Activated CD8-positive, alpha-beta memory T cell treated with anti-CD3 and anti-CD28 coated beads, Interleukin-2, amount 50 U/mL, for 24 hours (primary cell): ENCODE results near the gene TLN1.

Experiments
- DNase-seq: peaks from one replicate; pipeline ENCODE4 v3.0.0-alpha.2; 2020; ENCODE audit errors: extremely low read depth

Gene TLN1

DNA sequence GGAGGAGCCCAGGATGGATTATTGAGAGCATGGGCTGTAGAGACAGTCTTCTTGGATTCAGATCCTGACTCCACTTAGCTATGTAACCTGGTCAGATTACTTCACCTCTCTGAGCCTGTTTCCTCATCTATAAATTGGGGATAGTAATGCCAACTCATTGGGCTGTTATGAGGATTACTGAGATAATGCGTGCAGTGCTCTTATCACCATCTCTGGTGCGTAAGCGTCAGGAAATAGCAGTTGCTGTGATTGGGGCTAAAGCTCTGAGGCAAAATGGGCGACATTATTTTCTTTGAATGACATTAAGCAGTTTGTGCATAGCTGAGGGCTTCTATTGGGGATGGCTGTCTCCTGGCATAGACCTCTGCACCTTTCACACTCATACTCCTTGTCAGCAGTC lies 23.1 kb upstream of the TLN1 start:
- DNase-seq, result no peak

DNA sequence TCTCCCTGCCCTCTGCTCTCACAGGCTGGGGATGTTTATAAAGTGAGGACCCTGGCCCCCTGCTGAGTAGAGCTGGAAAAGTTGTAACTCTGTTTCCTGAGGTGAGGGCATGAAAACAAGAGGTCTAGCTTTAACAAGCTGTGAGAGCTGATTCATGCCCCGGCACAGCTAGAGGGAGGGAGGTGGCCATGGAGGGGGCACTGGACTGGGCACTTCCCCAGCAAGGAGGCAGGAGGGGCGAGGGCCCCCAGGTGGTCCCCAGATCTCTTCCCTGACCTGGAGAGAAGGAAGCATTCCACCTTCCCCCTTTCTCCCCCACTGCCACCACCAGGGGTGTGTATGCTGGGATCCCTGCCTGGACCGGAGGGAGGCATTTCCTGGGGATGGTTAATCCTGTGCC lies 22.3 kb upstream of the TLN1 start, which contains the start of gene MSMP:
TSS of gene MSMP (minus strand) at position 13 of the 400 bp plus-strand sequence. CDS start 147 bp downstream, outside the sequence.
- no peak for DNase-seq

DNA sequence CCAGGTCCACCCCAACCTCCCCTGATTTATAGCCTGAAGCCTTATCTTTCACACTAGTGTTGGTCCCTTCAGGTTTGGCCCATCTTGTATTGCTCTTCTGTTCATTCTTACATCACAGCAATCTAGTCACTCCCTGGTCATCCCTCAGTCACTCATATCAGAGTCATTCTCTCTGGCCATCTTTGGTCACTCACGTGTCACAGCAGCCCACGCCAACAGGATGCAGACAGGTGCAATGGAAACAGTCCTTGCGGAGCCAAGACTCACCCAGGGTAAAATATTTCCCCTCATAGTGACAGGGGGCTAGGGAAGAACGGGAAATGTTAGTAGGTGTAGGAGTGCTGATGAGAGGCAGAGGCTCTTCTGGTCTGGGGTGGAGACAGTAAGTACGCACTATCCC lies 21.5 kb upstream of the TLN1 start:
- no peak for DNase-seq

DNA sequence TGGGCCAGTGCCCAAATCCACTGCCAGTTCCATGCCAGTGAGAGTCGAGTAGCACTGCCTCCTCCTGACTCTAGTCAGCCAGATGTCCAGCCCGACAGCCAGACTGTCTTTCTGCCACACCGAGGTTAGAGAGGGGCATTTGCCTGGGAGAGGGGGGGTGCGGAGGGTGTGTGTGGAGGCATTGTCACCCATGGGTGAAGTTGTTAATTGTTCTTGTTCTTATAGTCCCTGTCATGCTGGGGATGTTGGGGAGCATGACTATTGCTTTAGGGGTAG lies 18.2 kb upstream of the TLN1 start:
- DNase-seq, result no peak

DNA sequence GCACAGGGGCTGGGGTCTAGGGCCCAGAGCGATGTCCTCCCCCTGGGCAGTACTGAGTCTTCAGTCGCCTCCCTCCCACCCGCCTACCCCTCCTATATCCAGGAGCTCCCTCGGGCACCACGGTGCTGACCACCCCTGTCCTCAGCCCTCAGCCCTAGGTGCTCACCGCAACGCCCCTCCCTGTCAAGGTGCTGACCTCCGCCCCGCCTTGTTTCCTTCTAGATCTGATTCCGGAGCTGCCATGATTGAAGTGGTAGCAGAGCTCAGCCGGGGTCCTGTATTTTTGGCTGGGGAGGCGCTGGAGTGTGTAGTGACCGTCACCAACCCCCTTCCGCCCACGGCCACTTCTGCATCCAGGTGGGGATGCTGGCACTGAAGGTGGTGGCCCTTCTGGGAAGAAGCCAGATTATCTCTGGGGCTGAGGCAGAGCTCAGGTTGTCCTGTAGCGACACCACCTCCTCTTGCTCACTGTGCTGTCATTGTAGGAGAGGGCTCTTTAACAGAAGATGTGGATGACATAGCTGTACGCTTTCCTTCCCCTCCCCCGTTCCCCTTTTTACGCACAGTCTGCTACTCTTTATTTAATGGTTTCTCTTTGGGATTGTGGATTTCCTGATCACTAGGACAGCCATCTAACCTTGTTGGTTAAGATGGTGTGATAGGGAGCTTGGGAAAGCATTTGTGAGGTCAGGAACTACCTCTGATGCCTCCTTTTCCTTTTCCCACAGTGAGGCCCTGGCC lies 17.7 kb upstream of the TLN1 start:
- DNase-seq, result no peak

DNA sequence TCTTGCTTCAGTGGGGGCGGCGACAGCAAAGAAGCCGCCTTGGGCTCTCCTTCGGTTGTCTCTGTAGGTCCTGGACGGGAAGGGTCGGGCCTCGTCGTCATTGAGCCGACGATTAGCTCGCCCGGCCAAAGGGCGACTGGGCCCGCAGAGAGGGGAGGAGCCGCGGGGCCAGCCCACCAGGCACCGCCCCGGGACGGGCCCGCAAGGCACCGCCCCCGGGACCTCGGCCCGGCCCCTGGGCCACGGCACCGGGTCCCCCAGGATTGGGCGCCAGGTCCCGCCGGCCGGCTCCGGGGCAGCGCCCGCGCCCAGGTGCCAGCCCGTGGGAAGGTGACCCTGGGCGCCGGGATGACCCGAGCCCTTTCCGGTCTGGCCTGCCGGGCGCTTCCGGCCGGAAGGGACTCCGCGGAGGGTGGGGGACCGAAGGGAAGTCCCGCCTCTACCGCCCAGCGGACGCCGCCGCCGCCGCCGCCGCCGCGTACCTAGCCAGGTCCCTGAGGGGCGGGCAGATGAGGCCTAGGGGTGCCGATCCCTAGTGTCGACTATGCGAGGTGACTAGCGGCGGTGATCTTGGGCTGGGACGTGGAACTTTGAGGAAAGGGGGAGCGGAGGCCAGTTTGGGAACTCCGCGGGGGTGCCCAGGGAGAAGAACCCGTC lies 17.0 kb upstream of the TLN1 start, which contains the start of the genes GBA2 and RGP1:
TSS of gene GBA2 (minus strand) at position 371 of the 657 bp plus-strand sequence. CDS start 524 bp downstream, outside the sequence.
TSS of gene RGP1 (plus strand) at position 430 of the 657 bp plus-strand sequence. CDS start 469 bp downstream, outside the sequence.
- DNase-seq, result no peak

DNA sequence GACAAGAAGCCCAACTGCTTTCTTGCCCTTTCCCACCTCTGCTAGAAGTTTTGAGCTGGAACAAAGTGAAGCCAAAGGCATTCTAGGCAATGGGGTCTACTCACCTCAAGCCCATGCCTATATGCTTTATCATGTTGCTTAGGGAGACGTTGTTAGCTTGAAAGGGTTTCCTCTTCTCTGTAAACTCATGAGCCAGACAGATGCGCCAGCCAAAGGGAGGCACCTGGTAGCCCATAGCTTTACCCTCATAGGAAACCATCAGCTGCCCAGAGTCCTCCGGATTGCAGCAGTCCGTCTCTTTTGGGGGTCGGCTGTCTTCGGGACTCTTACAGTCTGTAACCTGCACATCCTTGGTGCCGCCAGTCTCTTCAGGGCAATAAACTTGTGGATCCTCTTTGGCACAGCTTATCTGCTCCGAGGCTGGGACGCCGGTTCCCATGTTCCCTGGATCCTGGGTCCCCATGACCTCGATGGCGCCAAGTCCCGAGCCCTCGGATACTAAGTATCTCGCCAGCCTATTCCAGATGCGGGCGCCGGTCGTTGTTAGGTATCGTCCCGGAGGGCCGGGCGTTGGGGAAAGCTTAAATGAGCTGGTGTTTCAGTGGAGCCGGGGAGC lies 16.4 kb upstream of the TLN1 start:
- no peak for DNase-seq

DNA sequence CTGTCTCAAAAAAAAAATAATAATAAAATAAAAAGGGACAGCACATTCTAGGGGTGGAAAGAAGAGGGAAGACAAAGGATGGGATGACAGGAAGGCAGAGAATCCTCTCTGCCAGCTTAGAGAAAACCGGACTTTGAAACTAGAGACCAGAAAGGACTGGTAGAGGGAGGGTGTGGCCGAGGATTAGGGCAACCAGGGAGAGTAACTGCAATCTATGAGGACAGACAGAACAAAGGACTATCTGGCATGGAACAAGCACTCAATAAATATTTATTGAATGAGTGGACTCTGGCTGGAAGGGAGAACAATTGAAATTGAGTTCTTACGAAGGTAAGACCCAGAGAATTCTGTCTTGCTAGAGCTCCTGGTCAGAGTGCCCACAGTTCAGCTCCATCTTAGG lies 14.6 kb upstream of the TLN1 start:
- DNase-seq, result no peak

DNA sequence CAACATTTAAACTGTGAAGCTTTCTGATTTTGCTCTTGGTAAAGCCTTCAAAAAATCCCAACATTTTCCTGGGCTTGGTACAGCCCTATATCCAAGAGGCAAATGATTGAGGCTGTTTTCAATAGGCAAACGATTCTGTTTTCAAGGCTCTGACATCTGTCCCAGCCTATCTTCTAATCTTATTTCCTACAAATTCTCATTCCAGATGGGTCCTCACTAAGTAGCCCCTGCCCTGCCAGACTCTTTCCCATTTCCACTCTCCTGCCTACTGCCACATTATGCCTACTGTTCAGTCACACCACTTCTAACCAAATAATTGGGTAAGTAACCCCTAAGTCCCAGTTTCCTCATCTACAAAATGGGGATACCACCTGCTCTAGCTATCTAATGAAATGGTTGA lies 13.6 kb upstream of the TLN1 start:
- DNase-seq, result no peak

DNA sequence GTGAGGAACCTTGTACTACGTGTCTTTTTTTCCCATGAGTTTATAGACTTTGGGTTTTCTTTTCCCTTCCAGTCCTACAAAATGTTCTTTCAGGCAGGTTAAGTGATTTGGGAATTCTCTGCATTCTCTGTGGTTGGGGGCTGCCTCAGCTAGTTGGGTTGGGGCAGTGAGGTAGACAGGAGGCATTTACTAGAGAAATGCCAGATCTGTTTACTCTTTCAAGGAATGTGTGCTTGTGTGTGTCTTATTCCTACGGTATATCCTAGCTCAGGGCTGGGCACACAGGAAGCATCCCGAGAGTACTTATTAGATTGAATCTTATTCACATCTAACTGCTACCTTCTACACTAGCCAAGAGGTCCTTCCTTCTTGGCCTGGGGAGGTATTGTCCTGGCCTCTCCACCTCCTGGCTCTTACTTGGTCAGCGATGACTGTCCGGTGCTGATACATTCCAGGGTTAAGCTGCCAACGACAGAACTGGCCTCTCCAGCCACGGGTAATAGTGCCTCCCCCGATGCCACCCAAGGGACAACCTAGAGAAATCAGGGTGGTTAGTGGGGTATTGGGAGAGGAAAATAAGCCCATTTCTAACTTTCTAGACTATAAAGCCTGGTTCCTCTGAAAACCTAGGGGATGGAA lies 12.0 kb upstream of the TLN1 start:
- DNase-seq, result no peak

DNA sequence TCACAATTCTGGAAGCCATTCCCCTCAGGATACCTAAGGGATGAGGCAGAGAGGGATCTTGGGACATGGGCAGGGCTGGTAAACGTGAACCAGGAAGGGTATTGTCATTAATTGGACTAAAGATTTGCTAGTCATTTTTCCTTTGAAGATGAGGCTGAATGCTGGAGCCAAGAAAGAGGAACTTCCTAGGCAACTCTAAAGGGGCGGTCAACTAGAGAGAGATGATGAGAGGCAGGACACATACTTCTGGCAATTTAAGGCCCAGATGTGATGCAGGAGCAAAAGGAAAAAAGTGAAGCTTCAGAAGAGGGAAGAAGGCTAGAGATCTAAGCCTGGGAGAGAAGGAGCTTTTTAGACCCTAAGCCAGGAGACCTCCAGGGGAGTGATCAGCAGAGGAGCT lies 11.5 kb upstream of the TLN1 start:
- DNase-seq, result no peak

DNA sequence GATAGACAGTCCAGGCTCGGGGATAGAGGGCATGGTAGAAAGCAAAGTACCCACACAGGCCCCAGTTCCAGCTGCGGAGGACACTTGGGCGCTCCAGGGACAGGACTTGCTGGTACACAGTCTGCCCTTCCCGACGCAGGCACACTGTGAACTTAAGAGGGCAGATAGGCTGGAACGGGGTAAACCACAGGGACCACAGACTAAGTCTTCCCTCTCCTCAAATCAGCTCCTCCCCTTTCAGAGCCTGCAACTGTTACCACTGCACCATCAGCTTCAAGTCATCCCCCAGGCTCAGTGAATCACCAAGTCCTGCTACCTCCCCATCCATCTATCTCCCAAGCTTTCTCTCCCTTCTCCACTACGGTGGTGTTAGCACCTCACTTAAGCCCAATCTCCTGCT lies 9.7 kb upstream of the TLN1 start:
- no peak for DNase-seq

DNA sequence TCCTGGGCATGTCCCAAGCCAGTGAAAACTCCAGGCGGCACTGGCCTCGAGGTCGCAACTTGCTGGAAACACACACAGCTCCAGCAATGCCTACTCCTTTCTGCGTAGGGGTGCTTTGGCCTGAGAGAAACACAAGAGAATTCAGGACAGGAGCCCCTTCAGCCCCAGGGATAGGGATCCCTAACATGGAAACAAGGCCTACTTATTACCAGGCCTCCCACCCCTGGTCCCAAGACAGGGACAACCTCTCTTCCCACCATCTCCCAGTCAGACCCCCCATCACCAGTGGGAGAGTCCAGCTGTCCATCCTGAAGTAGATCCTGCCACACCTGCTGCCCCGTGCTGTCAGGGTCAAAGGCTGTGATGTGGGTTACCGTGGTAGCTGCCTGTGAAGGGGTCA lies 8.2 kb upstream of the TLN1 start:
- DNase-seq, result no peak

DNA sequence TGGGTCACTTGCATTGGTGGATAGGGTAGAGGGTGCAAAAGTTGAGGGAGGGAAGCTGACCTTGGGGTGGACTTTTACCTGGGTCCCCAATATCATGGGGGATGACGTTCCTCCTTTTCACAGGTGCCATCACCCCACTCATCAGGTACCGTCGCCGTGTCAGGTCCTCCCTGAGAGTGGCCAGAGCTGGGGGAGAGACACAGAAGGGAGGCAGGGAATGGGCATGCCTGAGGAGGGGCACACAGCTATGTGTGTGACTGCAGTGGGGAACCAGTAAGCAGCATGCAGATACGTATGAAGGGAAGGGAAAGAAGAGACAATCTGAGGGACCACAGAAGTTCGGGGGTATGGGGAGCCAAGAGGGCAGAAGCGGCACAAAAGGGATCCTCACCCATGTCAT lies 6.9 kb upstream of the TLN1 start:
- no peak for DNase-seq

DNA sequence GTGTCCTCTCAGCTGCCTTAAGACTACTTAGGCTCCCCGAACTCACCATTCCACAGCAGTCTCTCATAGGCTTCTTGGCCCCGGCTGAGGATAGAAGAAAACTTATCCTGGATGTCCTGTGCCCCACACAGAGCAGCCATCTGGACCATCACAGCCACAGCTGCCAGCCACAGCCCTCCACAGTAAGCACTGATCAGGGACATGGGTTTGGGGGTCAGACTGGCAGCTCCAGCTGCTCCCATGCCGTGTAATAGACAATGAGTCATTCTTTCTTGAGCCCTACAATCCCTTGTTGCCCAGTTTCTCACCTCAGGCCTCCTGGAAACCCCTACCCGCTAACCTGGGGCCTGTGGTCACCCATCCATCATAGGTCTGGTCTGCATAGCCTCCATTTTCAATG lies 6.2 kb upstream of the TLN1 start:
- DNase-seq, result no peak

DNA sequence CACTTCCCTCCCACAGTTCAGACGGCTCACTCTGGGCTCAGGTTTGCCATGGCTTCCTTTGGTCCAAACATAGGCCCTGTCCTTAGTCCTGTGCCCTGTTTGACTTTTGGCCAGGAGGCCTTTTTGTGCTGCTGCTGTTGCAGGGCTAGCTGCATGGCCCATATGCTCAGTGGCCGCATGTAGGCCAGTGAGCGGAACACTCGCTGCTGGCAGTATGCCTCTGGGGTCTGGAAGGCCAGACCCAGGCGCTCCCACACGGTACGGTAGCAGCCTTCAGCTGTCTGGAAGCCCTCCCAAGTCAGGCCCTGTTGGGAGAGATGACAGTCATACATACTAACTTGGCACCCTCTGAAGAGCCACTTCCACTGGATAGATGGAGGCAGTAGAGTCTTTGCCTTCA lies 5.1 kb upstream of the TLN1 start:
- no peak for DNase-seq

DNA sequence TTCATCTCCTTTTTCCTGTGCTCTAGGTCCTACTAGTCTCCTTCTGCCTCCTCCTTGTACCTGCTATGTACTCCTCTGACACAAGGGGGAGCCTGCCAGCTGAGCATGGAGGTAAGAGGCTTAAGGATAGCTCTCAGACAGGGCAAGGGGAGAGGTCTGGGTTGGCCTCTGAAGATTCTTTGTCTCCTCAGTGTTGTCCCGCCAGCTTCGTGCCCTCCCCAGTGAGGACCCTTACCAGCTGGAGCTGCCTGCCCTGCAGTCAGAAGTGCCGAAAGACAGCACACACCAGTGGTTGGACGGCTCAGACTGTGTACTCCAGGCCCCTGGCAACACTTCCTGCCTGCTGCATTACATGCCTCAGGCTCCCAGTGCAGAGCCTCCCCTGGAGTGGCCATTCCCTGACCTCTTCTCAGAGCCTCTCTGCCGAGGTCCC lies 4.2 kb upstream of the TLN1 start:
- DNase-seq, result no peak

DNA sequence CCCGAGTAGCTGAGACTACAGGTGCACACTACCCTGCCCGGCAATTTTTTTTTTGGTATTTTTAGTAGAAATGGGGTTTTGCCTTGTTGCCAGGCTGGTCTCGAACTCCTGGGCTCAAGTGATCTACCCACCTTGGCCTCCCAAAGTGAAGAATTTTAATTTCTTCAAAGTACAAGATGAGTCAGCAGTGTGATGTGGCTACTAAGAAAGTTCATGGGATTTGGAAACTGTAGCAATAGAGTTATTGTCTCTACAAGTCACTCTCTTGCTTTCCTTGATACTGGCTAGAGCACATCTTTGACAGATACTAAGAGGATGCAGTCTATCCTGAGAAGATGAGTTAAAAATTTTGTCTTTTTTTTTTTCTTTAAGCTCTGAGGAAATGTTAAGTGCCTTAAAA lies 2.1 kb upstream of the TLN1 start:
- DNase-seq, result no peak

DNA sequence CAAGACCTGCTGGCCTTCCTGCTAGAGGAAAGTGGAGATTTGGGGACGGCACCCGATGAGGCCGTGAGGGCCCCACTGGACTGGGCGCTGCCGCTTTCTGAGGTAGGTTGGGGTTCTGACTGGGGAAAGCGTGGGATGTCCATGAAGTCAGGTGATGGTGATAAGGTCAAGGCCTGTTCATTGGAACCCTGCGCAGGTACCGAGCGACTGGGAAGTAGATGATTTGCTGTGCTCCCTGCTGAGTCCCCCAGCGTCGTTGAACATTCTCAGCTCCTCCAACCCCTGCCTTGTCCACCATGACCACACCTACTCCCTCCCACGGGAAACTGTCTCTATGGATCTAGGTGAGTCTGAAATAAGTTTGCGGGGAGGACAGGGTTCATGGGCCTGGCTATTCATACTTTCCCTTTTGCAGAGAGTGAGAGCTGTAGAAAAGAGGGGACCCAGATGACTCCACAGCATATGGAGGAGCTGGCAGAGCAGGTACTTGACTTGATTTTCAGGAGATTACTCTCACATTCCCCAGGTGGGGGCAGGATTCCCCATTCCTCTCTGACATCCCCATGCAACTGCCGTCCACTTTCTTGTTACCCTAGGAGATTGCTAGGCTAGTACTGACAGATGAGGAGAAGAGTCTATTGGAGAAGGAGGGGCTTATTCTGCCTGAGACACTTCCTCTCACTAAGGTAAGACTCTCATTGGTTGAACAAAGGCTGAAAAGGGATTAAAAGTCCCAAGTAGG lies 976 bp upstream of the TLN1 start:
- DNase-seq, result no peak

DNA sequence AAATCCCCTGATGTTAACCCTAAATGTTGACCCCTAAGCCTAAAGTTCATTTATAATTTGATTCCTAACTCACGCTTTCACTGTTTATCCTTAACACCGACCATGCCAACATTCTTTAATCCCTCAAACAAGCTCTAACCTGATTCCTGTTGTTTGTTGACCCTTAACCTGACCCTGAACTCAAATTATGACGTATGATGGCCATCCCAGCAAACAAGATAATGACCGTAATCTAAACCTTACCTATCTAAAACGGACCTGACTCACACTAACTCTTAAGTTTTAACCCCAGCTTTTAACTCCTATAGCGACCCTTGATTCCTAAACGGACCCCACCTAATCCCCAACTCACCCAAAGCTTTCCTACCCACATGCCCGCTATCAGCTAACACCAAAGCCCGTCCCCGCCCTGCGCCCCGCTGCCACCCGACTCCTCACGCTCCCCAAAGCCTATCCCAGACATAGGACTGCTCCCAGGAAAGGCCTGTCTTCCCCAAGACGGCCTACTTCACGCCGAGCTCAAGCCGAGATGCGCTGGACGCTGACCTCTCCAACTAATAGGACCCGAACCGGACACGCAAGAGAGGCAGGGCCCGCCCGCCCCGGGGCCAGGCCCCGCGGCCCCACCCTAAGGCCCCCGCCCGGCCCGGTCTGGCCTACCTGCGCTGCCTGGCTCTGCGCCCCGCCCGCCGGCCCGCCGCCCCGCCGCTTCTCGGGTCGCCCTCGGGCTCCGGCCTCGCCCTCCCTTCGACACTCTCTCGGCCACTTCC lies 395 bp downstream of the TLN1 start:
- DNase-seq, result no peak

DNA sequence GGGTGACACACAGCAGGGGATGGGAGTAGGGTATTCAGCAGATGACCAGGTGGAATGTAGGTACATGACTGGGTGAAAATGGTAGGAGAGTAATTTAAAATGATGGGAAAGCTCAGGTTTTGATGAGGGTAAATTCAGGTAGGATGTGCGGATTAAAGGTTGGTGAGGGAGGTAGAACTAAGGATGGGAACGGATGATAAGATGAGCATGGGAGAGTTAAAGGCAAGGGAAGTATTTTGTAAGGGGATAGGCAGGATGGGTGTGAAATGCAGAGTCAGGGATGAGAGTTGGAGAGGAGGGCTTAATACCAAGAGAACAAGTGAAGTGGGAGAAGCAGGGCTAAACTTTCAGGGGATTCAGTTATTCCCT lies 1.5 kb downstream of the TLN1 start:
- DNase-seq, result no peak
